ENCODE data around the gene C2CD4C.
"Not testable (repeated sequence)": the region's sequence is repeated elsewhere in the genome, so short reads cannot be mapped to it uniquely, and the experiment has no call there.

- not testable (repeated sequence) for TF ChIP-seq CTCF (IDR thresholded peaks at IDR 0.05); ZFX (IDR thresholded peaks at IDR 0.05; ENCODE audit: borderline replicate concordance)
Measured at GRCh38 chr19:386189-386588, 22.8 kb downstream of the C2CD4C start.
